ENCODE results near the gene MIER2. TPM values are rescaled to one million over a fixed set of nuclear protein-coding genes. Genes with fewer than 3 reads are reported as not detected.

Gene MIER2
- total and polyA plus RNA-seq, 4 donors = 2.7 to 4.1 (median 3.7) TPM

- Histone ChIP-seq H3K27me3 (ENCODE audit: control insufficient read depth in 4 of 4, insufficient read depth in 4 of 4, low read length in 3 of 4) (peaks cover 0 to 14% (median 3%) of the 10 kb centered on the region in 4 donors), H3K36me3 (ENCODE audit: control insufficient read depth in 4 of 4, insufficient read depth in 3 of 4, low read depth in 1 of 4, low read length in 3 of 4) (no peaks in the 10 kb centered on the region), H3K4me1 (ENCODE audit: control insufficient read depth in 4 of 4, insufficient read depth in 4 of 4, low read length in 3 of 4) (peaks cover 0 to 8% (median 1%) of the 10 kb centered on the region in 4 donors), H3K27ac (ENCODE audit: low read depth in 1 of 2, low read length in 2 of 2) (no peak overlapping the region), H3K4me3 (ENCODE audit: low read depth in 1 of 3, low read length in 3 of 3) (no peak overlapping the region), H3K9ac (ENCODE audit: low read depth in 1 of 2, low read length in 2 of 2) (no peak overlapping the region), H3K9me3 (ENCODE audit: control insufficient read depth in 4 of 4, low read length in 3 of 4) (peaks cover 2 to 8% (median 5%) of the 10 kb centered on the region in 4 donors)
- TF ChIP-seq, protein P1, sequence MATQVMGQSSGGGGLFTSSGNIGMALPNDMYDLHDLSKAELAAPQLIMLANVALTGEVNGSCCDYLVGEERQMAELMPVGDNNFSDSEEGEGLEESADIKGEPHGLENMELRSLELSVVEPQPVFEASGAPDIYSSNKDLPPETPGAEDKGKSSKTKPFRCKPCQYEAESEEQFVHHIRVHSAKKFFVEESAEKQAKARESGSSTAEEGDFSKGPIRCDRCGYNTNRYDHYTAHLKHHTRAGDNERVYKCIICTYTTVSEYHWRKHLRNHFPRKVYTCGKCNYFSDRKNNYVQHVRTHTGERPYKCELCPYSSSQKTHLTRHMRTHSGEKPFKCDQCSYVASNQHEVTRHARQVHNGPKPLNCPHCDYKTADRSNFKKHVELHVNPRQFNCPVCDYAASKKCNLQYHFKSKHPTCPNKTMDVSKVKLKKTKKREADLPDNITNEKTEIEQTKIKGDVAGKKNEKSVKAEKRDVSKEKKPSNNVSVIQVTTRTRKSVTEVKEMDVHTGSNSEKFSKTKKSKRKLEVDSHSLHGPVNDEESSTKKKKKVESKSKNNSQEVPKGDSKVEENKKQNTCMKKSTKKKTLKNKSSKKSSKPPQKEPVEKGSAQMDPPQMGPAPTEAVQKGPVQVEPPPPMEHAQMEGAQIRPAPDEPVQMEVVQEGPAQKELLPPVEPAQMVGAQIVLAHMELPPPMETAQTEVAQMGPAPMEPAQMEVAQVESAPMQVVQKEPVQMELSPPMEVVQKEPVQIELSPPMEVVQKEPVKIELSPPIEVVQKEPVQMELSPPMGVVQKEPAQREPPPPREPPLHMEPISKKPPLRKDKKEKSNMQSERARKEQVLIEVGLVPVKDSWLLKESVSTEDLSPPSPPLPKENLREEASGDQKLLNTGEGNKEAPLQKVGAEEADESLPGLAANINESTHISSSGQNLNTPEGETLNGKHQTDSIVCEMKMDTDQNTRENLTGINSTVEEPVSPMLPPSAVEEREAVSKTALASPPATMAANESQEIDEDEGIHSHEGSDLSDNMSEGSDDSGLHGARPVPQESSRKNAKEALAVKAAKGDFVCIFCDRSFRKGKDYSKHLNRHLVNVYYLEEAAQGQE (IDR thresholded peaks at IDR 0.05) = no peak
- no peak for TF ChIP-seq NR2F2 (IDR thresholded peaks at IDR 0.05)
- no peak for TF ChIP-seq TAF1 (conservative IDR thresholded peaks at IDR 0.05)
- TF ChIP-seq, protein P2, sequence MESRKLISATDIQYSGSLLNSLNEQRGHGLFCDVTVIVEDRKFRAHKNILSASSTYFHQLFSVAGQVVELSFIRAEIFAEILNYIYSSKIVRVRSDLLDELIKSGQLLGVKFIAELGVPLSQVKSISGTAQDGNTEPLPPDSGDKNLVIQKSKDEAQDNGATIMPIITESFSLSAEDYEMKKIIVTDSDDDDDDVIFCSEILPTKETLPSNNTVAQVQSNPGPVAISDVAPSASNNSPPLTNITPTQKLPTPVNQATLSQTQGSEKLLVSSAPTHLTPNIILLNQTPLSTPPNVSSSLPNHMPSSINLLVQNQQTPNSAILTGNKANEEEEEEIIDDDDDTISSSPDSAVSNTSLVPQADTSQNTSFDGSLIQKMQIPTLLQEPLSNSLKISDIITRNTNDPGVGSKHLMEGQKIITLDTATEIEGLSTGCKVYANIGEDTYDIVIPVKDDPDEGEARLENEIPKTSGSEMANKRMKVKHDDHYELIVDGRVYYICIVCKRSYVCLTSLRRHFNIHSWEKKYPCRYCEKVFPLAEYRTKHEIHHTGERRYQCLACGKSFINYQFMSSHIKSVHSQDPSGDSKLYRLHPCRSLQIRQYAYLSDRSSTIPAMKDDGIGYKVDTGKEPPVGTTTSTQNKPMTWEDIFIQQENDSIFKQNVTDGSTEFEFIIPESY (IDR thresholded peaks at IDR 0.05) = no peak
- no peak for TF ChIP-seq FOXA2 (IDR thresholded peaks at IDR 0.05)
- TF ChIP-seq YY1 (IDR thresholded peaks at IDR 0.05) = no peak
- TF ChIP-seq GABPA (IDR thresholded peaks at IDR 0.05 in 1 of 2, conservative IDR thresholded peaks at IDR 0.05 in 1 of 2) = no peak
- TF ChIP-seq FOXA1 (IDR thresholded peaks at IDR 0.05) = no peak
- no peak for TF ChIP-seq HNF4G (IDR thresholded peaks at IDR 0.05)
- no peak for TF ChIP-seq SP1 (IDR thresholded peaks at IDR 0.05)
- TF ChIP-seq HNF4A (conservative IDR thresholded peaks at IDR 0.05) = no peak
- TF ChIP-seq CTCF (IDR thresholded peaks at IDR 0.05; ENCODE audit: low read depth, low read length, missing input control) = no peak
- TF ChIP-seq EGR1 (IDR thresholded peaks at IDR 0.05; ENCODE audit: low read depth in 2 of 2) = no peak
- TF ChIP-seq RAD21 (IDR thresholded peaks at IDR 0.05) = no peak
- no peak for TF ChIP-seq MAX (IDR thresholded peaks at IDR 0.05)
- no peak for TF ChIP-seq RXRA (IDR thresholded peaks at IDR 0.05)
- TF ChIP-seq, protein P3, sequence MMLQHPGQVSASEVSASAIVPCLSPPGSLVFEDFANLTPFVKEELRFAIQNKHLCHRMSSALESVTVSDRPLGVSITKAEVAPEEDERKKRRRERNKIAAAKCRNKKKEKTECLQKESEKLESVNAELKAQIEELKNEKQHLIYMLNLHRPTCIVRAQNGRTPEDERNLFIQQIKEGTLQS (IDR thresholded peaks at IDR 0.05) = no peak
- TF ChIP-seq JUND (IDR thresholded peaks at IDR 0.05) = no peak
- DNase-seq (ENCODE audit: low spot score) = no peak
- WGBS = 73% methylated on average over 14 of the region's 14 CpGs
These were observed 51.0 kb downstream of the MIER2 start for GRCh38 chr19:293436-294110.

Data from liver (tissue), 9 donors.